HG03442 (cell line): ENCODE data around the gene ZSCAN22.
"Not testable (repeated sequence)": the region's sequence is repeated elsewhere in the genome, so short reads cannot be mapped to it uniquely, and the experiment has no call there.

ENCODE experiments used
- ATAC-seq: cut with Tn5 transposase; IDR thresholded peaks from one replicate; pipeline ENCODE4 v1.9.1; 2021; ENCODE audit warnings: mild to moderate bottlenecking, moderate library complexity; ENCODE audit not compliant: unreplicated experiment

Gene ZSCAN22

DNA sequence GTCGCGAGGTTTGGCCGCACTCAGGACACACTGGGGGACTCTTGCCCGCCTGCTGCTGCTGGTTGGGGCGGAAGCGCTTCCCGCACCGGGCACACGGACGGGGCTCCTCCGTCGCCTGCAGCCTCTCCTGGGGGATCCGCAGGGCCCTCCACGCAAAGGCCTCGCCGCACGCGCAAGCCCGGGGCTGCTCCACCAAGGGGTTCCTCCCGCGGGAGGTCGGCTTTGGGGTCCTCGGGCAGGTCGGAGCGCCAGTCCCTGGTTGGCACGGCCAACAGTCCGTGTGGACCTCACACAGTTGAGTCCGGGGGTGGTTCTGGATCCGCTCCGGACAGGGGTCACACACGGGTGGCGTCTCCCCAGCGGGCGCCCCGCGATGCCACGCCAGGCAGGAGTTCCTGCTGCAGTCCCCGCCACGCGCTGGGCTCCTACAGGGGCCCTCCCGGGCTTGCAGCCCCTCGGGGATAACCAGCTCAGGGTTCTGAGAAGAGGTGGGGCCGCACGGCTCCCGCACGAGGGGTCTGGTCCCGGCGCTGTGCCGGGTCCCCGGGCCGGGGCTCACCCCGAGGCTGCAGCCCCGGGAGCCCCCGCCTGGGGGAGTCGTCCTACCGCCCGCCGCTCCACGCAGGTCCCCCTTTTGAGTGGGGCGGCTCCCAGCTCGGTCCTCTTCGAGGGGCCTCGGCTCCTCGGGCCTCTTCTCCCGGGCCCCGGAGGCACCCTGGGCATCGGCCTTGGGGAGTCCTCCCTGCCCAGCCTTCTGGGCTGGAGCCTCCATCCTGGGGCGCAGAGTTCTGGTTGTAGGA, 42.0 kb downstream of the ZSCAN22 start:
- ATAC-seq, result no peak

GRCh38 chr19:58372311-58373133, 45.7 kb downstream of the ZSCAN22 start:
- no peak for ATAC-seq

- ATAC-seq, result no peak
Measured at GRCh38 chr19:58374200-58374599, 47.4 kb downstream of the ZSCAN22 start.

- not testable (repeated sequence) for ATAC-seq
Measured at GRCh38 chr19:58376724-58377123, 49.9 kb downstream of the ZSCAN22 start.

GRCh38 chr19:58379246-58379645, 52.5 kb downstream of the ZSCAN22 start:
- ATAC-seq, result no peak

DNA sequence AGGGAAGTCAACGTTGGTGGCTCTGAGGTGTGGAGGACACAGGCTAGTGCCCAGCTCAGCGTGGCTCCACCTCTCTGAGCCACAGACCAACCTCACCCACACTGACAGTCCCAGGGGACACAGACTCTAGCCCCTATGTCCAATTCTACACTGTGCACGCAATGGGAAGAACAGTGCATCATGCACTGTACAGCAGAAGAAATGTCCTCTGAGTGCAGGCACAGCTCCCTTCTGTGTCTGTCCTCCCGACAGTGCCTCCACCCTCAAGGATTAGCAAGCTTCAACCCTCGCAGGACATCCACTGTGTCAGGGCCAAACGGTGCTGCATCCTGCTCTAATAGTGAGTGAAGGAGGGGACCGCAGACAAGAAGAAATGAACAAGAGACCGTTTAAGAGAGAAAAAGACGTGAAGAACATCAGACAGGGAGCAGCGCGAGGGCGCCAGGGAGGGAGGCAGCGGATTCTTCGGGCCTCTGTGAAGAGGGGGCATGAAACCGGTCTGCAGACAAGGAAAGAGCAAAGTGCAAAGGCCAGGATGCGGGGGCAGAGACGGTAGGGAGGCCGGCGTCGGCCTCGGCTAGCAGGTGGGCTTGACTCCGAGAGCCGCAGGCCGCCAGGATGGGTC, 53.4 kb downstream of the ZSCAN22 start:
- ATAC-seq, result no peak

- peak; percentile 84 for ATAC-seq
Measured at GRCh38 chr19:58380662-58381459, 54.1 kb downstream of the ZSCAN22 start, which contains the start of gene ZNF837. Gene ZNF837 (minus strand): TSS chr19:58381030. CDS start chr19:58369332, 11,698 bp downstream.

DNA sequence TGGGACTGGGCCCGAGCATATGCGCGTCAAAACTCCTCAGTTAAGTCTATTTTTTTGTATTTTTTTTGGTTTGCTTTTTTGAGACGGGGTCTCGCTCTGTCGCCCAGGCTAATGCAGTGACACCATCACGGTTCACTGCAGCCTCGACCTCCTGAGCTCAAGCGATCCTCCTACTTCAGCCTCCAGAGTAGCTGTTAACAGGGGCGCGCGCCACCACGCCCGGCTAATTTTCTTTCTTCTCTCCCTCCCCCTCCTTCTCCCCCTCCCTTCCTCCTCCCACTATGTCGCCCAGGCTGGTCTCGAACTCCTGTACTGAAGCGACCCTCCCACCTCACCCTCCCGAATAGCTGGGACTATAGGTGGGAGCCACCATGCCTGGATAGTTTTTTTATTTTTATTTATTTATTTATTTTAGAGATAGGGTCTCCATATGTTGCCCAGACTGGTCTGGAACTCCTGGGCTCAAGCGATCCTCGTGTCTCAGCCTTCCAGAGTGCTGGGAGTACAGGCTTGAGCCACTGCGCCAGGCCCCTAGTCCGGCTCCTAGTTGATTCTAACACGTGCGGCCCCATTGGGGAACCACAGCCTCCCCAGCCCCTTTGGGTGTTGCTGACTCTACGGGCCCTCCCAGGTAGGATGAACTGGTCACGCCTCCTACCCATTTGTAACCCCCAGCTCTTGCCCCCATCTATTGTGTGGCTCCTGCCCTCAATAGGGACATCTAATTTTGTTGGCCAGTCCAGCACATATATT, 54.8 kb downstream of the ZSCAN22 start:
- no peak for ATAC-seq

DNA sequence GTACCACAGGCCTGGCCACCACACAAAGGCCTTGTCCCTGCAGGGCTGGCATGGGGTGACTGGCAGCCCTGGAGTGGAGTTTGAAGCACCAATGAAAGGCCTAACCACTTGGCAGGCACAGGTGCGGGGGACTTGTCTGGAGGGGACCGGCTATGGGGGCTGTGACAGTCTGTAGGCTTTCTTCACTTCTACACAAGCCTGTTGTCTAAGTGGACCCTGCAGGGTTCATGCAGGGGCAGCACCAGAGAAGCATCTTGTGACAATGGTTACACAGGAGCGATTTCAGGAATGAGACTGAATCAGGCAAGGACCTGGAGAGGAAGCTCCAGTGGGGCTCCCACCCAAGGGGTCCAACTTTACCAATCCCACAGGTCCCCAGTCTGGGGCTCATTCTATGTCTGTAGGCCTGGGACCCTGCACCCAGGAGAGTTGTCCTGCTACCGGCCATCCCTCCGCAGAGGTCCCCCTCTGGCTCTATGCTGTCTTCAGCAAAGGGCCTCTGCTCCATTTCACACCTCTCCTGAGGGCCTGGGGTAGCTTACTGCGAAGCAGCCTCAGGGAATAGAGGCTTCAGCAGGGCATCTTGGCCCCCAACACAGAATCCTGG, 56.3 kb downstream of the ZSCAN22 start:
- no peak for ATAC-seq

DNA sequence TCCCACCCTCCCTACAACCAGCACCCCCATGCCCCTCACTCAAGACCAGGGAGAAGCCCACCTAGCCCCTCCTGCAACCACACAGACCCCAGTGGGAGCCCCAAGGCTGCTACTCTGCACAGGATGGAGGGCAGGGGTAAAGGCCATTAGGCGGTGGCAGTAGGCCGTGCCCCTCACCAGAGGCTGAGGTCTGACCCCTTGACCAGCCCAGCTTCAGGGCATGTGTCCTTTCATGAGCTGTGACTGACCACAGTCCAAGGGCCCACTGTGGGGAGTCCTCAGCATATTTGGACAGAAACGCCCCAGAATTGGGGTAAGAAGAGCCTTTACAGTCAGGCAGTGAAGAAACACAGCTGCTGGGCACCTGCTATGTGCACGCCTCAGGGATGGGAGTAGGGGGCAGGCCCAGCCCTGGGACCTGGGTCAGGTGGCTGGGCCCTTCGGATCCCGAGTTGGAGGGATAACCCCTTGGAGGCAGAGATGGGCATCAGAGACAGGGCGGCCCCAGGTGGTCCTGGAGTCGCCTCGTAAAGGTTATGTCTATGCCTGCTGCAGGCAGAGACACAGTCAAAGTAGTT, 58.6 kb downstream of the ZSCAN22 start:
- ATAC-seq, result no peak

DNA sequence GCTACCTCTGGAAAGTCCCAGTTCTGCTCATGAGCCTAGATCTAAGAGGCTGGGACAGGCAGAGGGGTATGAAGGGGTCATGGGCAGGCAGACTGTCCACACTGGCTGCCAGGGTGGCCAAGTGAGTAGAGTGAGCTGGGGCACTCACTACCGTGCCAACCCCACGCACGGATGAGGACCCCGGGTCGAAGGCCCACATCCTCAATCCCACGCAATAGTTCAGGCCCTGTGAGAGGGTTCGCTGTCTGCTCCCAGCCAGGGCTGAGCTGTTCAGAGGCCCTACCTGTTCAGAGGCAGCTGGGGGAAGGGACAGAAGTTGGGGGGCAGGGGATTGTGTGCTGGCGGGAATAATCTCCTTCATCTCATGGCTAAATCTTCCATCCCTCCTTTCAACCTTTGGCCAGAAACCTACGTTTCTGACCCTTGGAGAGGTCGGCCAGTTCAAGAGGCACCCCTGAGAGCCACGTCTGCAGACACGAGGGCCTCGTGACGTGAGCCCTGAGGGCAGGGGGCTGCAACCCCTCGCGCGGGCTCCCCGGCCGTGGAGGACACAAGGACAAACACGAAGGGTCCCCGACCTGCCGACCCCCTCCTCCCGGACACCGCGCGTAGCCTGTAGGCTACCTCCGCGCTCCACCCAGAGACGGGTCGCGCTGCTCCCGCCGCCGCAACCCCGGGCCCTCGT, 59.2 kb downstream of the ZSCAN22 start:
- ATAC-seq, result peak; percentile 7

GRCh38 chr19:58386576-58387337, 60.0 kb downstream of the ZSCAN22 start, which contains the start of gene RPS5:
Gene RPS5 (plus strand): TSS chr19:58387269. CDS start chr19:58388138, 869 bp downstream.
- peak; percentile 84 for ATAC-seq

GRCh38 chr19:58387338-58388174, 60.8 kb downstream of the ZSCAN22 start:
- no peak for ATAC-seq

DNA sequence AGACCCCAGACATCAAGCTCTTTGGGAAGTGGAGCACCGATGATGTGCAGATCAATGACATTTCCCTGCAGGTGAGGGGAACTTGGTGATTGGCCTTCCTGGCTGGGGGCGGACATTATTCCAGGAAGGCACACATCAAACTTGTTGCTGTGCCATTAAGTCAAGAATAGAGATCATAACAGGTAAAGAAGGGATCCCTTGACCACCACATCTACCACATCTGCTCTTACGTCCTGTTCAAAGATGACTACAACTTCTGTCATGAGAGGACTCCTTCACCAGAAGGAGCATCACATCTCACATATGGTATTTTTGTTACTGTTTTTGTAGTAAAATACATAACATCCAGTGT, 61.4 kb downstream of the ZSCAN22 start:
- ATAC-seq, result no peak
